Cardiac septum (tissue), 1 donor: Measurements from ENCODE around the gene RNASEH2C. TPM values are rescaled to one million over a fixed set of nuclear protein-coding genes. Genes with fewer than 3 reads are reported as not detected.
"Not testable (repeated sequence)": the region's sequence is repeated elsewhere in the genome, so short reads cannot be mapped to it uniquely, and the experiment has no call there.

Experiments used
- DNase-seq: peaks from one replicate; pipeline ENCODE4 v3.0.0-alpha.2; 2020; ENCODE audit warnings: low spot score
- intact Hi-C: fragments of 100-400 bp; cut with DNase I; formaldehyde crosslinking; loops from one replicate; pipeline ENCODE4 v1.14.0; 2022
- long read RNA-seq: library from polyadenylated mRNA; unstranded; transcript quantifications from one replicate; pipeline ENCODE4 v2.0.0, GENCODE V29; 2021
- total RNA-seq: library from RNA; stranded (reverse); fragmentation: NEBNext Ultra II Directional; extraction: Animal tissue kit (Norgen Biotek cat#: 25700); gene quantifications from one replicate; pipeline ENCODE4 v1.2.1, GENCODE V29; 2021
- donor health status: DM: no; HTN: no; CAD: no.

Gene RNASEH2C
- 48.8 TPM for total RNA-seq
- long read RNA-seq, transcript RNASEH2C-203 (3 exons, 2,798 nt): minor isoform, 11 of 31 reads
- long read RNA-seq, transcript RNASEH2C-201 (4 exons, 2,794 nt): major isoform, 16 of 31 reads
- long read RNA-seq, partial matches to known transcripts: 0 of 31 reads
- long read RNA-seq, other reads (novel, unspliced or antisense): 3 of 31 reads

DNA sequence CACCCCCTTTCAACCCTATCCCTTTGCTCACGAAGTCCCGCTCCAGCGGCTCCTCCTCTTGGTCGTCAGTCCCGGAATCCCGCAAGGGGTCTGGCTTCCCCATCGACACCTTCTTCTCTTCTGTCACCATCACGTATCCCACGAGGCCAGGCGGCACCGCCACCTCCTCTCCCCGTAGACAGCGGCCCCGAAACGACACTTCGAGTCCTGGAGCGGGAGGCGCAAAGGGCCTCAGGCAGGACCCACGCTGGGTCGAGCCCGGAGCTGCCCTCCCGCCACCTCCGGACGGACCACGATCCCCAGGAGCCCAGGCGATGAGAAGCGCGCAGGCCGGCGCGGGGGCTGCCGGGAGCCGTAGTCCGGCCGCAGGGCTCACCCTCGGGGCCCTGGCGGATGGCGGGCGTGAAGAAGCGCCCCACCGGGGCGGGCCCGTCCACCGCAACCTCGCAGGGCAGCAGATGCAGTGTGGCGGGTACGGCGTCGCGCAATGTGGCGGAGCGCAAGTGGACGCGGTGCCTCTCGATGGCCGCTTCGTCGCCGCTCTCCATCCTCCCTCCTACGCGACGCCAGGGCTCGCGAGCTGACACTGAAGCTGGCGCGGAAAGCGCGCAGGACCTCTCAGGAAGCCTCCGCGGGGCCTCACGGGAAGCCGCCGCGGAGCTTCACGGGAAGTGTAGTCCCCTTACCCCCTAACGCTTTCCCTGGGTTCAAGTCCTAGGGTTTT lies at the start of gene RNASEH2C:
Gene RNASEH2C (minus strand): TSS at position 588 of the 724 bp plus-strand sequence. CDS start 40 bp downstream, at position 548.
- intact Hi-C loops: no loop called here

DNA sequence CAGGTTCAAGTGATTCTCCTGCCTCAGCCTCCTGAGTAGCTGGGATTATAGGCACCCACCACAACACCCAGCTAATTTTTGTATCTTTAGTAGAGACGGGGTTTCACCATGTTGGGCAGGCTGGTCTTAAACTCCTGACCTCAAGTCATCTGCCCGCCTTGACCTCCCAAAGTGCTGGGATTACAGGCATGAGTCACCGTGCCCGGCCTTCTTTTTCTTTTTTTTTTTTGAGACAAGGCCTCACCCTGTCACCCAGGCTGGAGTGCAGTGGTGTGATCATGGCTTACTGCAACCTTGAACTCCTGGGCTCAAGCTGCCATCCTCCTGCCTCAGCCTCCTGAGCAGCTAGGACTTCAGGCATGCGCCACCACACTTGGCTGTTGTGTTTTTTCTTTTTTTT lies 47.2 kb upstream of the RNASEH2C start:
- DNase-seq, intact Hi-C loops: not testable (repeated sequence)

More for the DNA sequence above, at the start of gene RNASEH2C:
- peak; percentile 91 for DNase-seq

DNA sequence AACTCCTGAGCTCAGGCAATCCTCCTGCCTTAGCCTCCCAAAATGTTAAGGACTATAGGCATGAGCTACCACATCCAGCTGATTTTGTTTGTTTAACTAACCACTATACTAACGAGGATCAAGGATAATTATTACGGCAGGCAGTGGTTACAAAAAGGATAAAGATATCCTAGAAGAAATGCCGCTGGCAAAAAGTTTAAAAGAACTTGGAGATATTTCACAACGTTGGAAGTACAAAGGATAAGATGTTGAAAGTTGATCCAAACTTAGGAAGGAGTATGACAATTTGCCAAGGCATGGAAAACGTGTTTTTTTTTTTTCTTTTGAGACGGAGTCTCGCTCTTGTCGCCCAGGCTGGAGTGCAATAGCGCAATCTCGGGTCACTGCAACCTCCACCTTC lies 46.8 kb upstream of the RNASEH2C start:
- intact Hi-C loops: no loop called here
- DNase-seq: no peak

DNA sequence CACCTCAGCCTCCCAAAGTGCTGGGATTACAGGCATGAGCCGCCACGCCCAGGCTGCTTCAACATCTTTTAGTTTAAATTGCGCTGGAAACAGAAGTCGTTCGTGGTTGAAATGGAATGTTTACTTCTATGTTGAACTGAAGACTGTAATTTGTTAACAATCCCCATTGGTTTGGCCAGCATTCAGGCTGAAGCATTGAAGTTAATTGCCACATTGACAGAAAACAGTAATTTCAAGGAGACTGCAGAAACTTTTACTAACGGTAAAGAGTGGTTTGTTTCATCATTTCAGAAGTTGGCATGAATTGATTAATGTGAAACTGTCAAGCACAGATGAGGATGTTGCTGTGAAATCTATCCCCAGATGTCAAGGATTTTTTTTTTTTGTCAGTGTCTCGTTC lies 45.9 kb upstream of the RNASEH2C start:
- no peak for DNase-seq
- intact Hi-C loops: no loop called here

DNA sequence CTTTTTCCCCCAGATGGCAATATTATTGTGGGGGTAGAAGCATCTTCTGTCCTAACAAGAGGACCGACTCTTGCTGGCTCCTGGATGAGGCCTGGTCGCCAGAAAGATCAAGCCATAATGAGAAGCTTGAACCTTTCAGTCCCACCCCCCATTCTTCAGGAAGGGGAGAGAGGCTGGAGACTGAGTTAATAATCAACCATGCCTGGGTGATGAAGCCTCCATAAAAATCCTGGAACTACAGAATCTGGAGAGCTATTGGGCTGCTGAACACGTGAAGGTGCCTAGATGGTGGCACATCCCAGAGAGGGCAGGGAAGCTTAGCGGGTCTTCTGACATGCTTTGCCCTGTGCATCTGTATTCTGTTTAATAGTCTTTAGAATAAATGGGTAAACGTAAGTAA lies 43.8 kb upstream of the RNASEH2C start:
- no peak for DNase-seq
- intact Hi-C loops: no loop called here

DNA sequence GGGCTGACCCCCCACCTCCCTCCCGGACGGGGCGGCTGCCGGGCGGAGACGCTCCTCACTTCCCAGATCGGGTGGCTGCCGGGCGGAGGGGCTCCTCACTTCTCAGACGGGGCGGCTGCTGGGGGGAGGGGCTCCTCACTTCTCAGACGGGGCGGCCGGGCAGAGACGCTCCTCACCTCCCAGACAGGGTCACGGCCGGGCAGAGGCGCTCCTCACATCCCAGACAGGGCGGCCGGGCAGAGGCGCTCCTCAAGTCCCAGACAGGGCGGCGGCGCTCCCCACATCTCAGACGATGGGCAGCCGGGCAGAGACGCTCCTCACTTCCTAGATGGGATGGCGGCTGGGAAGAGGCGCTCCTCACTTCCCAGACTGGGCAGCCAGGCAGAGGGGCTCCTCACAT lies 42.2 kb upstream of the RNASEH2C start:
- intact Hi-C loops, DNase-seq: not testable (repeated sequence)

DNA sequence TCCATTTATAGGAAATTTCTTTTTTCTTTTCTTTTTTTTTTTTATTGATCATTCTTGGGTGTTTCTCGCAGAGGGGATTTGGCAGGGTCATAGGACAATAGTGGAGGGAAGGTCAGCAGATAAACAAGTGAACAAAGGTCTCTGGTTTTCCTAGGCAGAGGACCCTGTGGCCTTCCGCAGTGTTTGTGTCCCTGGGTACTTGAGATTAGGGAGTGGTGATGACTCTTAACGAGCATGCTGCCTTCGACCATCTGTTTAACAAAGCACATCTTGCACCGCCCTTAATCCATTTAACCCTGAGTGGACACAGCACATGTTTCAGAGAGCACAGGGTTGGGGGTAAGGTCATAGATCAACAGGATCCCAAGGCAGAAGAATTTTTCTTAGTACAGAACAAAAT lies 41.6 kb upstream of the RNASEH2C start:
- intact Hi-C loops, DNase-seq: not testable (repeated sequence)

DNA sequence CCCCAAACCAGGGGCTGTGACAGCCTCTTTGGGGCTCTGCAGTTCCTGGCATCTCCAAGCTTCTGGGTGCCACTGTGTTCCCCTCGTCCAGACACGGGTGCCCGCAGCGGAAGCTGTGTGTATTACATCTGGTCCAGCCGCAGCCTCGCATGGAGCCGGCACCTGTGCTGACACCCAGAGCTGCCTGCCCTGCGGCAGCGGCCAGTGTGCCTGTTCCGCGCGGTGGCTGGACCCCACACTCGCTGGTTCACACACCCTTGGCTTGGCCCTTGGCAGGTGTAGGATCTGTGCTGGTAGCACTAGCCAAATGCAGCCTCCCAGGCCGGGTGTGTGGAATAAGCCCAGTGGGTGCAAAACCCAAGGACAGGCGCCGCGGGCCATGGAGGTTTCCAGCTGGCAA lies 24.5 kb upstream of the RNASEH2C start:
- DNase-seq: no peak
- intact Hi-C loops: no loop called here

DNA sequence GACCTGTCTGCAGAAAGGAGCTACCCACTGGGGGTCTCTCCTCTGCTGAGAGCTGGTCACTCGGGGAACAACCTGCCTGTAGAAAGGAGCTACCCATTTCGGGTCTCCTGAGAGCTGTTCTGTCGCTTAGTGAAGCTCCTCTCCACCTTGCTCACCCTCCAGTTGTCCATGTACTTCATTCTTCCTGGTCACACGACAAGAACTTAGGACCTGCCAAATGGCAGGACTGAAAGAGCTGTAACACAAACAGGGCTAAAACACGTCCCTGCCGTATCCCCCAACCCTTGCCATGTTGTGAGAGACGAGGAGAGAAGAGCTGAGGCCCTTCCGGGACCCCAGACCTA lies 24.1 kb upstream of the RNASEH2C start:
- no peak for DNase-seq
- intact Hi-C loops: no loop called here

DNA sequence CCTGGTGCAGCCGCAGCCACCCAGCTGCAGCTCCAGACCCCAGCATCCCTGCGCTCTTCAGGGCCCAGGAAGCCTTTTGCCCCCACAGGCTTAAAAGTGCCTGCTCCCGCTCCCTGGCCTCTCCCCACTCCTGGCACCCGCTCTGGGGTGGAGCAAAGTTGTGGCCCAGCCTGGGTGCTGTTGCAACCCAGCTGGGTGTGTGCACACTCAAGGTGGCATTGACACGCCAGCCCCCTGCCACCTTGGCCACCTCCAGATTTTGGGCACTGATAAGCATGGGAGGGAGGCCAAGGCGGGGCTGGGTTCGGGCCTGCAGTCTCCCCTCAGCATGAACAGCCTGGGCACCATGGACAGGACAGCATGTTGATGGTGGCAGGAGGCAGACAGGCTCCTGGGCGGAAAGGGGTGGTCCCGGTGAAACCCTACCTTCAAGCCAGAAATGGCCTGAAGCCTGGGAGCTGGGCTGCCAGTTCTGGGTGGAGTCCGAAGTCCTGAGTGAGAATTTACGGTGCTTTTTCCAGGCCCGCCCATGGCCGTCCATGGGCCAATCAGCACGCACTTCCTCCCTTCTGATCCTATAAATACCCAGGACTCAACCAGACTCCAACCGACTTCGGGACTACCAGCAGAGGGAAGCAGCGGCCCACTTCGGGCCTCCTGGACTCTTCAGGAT lies 23.6 kb upstream of the RNASEH2C start:
- intact Hi-C loops: no loop called here
- DNase-seq: no peak

DNA sequence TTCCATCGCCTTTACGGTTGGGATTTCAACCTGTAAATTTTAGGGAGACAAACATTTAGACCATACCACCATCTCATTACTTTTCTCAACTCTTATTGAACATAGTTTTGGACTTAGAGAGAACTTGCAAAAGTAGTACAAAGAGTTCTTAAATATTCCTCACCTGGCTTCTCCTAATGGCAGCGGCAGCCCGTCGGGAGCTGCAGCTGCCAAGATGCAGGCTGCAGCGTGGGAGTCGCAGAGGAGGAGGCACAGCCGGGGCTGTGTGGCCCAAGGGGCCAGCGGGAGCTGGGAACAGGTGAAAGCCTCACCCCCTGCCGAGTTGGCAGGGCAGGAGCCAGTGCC lies 23.1 kb upstream of the RNASEH2C start:
- no peak for DNase-seq
- intact Hi-C loops: no loop called here

DNA sequence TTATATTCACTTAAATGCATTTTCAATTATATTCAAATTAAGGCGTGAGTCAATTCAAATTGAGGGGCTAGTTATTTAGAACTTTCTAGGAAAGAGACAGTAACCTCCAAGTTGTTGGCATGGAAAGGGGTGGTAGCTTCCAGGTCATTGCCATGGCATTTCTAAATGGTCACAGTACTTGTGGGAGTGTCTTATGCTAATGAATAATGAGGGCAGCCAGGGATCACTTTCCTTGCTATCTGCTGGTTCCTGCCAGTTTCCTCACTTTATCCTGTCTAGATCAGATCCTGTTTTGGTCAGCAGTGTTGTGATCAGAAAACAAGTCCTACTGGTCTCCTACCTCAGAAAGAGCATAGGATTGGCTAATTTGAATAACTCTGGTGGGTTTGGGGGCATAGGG lies 21.8 kb upstream of the RNASEH2C start:
- intact Hi-C loops: no loop called here

DNA sequence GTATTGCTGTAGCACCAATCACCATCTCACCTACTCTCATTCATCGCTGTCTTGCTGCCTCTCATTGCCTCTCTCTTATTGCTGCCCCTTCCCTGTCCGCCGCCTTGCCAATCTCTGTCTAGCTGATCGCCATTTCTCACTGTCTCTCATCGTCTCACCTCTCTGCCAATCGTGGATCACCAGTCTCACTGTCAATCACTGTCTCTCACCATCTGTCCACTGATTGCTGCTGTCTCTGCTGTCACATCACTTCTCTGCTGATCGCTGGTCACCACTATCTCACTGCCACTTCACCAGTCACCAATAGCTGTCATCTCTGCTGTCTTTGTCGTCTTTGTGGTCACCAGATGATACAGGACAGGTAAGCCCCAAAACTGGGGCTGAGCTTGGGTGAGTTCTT lies 20.6 kb upstream of the RNASEH2C start:
- intact Hi-C loops: no loop called here
- DNase-seq: no peak

More for the DNA sequence above, 21.8 kb upstream of the RNASEH2C start:
- DNase-seq: no peak

DNA sequence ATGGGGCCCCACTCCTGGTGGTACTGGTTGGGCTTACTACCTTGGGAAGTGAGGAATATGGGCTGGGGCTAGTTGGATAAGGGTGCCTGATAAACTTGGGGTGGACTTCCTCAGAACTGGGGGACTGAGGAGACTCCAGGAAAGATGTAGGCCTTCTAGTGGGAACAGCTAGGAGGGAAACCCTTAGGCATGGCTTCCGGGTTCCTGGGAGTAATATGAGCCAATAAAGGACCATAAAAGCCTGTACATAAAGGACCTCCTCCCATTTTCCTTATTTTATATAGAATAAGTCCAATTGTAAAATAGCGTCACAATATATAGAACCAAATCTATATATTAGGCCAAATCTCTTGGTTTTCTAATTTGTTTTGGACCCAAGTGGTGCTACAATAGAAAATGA lies 18.4 kb upstream of the RNASEH2C start:
- intact Hi-C loops: no loop called here
- no peak for DNase-seq

DNA sequence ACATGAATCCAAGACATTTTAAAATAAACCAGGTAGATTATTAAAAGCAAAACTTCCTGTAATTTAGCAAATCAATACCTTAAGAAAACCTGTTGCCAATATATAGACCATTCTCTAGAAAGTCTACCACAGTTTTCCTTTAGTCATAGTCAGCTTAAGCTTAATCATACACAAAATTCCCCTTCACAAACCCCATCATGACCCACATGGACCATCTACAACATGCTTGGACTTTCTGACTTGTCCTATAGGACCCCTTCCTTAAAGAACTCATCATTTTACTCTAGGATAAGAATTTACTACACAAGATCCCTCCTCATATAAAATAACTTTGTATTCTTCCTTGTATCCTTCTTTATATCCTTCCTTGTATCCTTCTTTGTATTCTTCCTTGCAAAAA lies 16.2 kb upstream of the RNASEH2C start:
- intact Hi-C loops: no loop called here
- DNase-seq: no peak

DNA sequence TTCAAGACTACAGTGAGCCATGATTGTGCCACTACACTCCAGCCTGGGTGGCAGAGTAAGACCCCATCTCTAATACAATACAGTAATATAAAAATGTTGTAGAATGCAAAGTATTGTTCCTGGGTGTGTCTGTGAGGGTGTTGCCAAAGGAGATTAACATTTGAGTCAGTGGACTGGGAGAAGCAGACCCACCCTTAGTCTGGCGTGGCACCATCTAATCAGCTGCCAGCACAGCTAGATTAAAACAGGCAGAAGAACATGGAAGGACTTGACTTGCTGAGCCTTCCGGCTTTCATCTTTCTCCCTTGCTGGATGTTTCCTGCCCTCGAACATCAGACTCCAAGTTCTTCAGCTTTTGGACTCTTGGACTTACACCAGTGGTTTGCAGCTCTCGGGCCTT lies 14.5 kb upstream of the RNASEH2C start:
- DNase-seq, intact Hi-C loops: not testable (repeated sequence)

DNA sequence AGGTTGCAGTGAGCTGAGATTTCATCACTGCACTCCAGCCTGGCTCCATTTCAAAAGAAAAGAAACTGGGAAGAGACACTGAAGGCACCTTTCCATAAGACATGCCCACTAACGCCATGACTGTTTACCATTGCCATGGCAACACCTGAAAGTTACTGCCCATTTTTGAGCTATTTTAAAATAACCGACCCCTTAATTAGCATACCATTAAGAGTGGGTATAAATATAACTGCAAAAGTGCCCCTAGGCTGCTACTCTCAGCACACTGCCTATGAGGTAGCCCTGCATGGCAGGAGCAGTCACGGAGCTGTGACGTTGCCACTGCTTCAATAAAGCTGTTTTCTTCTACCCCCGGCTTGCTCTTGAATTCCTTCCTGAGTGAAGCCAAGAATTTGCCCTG lies 9.9 kb upstream of the RNASEH2C start:
- DNase-seq: no peak
- intact Hi-C loops: no loop called here

DNA sequence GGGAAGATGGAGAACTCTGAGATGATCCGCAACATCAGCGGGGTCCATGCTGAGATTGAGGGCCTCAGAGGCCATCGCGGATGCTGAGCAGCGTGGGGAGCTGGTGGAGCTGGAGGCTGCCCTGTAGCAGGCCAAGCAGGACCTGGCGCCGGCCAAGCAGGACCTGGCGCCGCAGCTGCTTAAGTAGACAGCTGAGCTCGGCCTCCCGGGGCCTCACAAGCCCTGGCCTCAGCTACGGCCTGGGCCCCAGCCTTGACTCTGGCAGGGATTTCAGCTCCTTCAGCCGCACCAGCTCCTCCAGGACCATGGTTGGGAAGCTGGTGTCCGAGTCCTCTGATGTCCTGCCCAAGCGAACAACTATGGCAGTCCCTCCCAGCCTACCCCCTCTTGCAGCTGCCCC lies 7.3 kb upstream of the RNASEH2C start:
- no peak for DNase-seq
- intact Hi-C loops: no loop called here

DNA sequence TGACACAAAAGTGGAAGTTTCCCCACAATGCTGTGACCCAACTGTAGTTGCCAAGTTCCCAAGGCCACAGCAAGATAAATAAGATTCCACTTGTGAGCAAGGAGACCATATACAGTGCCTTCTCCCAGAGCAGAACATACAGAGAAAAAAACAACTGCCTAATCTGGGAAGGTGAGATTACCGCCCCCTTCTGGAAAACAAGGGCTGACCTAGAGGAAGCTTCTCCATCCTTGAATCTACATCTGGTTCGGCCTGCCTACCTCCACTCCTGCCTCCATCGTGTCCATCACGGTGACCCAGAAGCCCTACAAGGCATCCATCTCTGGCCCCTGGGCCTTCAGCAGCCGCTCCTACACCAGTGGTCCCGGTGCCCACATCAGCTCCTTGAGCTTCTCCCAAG lies 6.1 kb upstream of the RNASEH2C start:
- intact Hi-C loops: no loop called here
- no peak for DNase-seq

DNA sequence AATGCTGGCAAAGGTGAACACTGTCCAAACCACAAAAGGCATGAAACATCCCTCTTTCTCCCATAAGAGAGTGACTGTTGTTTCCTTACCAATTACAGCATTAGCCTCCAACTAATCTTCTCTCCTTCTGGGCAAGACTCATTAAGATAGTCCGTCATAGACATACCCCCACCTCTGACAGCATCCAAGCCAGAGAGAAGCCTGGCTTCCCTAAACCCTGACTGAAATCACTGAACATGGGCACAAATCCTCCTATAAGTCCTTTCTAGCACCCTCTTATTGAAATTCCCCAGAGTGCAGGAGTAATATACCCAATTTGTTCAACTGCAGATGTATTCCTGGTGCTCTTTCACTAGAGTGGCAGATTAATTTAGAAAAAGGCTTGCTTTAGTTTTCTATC lies 1.7 kb upstream of the RNASEH2C start:
- intact Hi-C loops: no loop called here
- no peak for DNase-seq

DNA sequence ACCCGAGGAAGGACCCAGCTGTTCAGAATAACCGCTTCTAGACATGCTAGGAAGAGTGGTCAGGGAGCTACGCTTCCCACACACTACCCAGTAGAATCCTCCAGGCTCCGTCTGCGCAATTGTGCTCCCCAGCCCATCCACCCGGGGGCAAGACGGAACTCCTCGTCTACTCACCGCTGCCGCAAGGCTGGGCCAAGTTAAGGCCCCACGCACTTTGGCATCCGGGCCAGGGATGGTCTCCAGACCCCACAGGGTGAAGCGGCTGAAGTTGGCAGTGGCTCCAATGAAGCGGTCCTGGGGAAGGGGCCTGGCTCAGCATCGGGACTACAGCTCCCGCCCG lies 757 bp downstream of the RNASEH2C start:
- intact Hi-C loops: no loop called here
- no peak for DNase-seq
